Measurements from ENCODE around the gene PCDHGA6. TPM values are rescaled to one million over a fixed set of nuclear protein-coding genes. Genes with fewer than 3 reads are reported as not detected.

The PCDHGA6 gene
- total and polyA plus RNA-seq, 2 donors (not counting 1 experiment from before 2014, with no cell fraction given), result 0.78 to 2.5 TPM

DNA sequence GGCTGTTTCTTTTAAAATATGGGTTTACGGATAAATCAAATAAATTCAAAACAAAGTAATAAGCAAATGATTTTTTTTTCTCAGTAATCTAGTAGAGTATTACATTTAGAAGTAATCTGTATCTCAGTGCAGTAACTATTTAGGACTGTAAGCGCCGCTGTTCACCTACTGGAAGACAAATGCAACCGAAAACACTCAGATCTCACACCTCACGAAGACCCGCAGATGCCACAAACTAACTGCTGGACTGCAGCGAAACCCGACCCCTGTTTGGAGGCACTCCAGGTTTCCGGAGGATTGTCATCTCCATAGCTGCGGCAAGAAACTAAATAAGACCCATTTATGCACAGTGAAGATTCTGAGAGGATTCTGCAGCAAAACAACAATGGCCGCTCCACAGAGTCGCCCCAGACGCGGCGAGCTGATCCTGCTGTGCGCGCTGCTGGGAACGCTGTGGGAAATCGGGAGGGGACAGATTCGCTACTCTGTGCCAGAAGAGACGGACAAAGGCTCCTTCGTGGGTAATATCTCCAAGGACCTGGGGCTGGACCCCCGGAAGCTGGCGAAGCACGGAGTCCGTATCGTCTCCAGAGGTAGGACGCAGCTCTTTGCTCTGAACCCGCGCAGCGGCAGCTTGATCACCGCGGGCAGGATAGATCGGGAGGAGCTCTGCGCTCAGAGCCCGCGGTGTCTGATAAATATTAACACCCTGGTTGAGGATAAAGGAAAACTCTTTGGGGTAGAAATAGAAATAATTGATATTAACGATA lies 18.9 kb downstream of the PCDHGA6 start, which contains the start of gene PCDHGA8:
TSS of gene PCDHGA8 (plus strand) at position 205 of the 770 bp plus-strand sequence. CDS start at position 386, 181 bp downstream.
- H3K79me2 ChIP-seq (ENCODE audit: control insufficient read depth, insufficient read depth, low read length), result no peaks in the 10 kb centered on the region
- no peak within 1 kb of the TSS for H3K4me2 ChIP-seq (replicated peaks; ENCODE audit: low read depth, low read length, poor library complexity, severe bottlenecking)
- H3K27ac ChIP-seq (ENCODE audit: low read length in 2 of 2), result no peak within 1 kb of the TSS
- H3K4me3 ChIP-seq (ENCODE audit: control extremely low read depth in 1 of 5, extremely low read depth in 1 of 5, insufficient read depth in 1 of 5, low read depth in 2 of 5, low read length in 4 of 5), result no peak within 1 kb of the TSS
- DNase-seq (no peak), ATAC-seq (ENCODE audit: low read depth) (no peak)
- peaks cover 1 to 51% (median 26%) of the 10 kb centered on the region in 3 donors for H3K9me3 ChIP-seq (ENCODE audit: control extremely low read depth in 1 of 3, control insufficient read depth in 2 of 3, insufficient read depth in 1 of 3, low read length in 2 of 3)
- TF ChIP-seq, protein P1, sequence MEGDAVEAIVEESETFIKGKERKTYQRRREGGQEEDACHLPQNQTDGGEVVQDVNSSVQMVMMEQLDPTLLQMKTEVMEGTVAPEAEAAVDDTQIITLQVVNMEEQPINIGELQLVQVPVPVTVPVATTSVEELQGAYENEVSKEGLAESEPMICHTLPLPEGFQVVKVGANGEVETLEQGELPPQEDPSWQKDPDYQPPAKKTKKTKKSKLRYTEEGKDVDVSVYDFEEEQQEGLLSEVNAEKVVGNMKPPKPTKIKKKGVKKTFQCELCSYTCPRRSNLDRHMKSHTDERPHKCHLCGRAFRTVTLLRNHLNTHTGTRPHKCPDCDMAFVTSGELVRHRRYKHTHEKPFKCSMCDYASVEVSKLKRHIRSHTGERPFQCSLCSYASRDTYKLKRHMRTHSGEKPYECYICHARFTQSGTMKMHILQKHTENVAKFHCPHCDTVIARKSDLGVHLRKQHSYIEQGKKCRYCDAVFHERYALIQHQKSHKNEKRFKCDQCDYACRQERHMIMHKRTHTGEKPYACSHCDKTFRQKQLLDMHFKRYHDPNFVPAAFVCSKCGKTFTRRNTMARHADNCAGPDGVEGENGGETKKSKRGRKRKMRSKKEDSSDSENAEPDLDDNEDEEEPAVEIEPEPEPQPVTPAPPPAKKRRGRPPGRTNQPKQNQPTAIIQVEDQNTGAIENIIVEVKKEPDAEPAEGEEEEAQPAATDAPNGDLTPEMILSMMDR (IDR thresholded peaks at IDR 0.05), result no peak
- TF ChIP-seq EZH2 (IDR thresholded peaks at IDR 0.05; ENCODE audit: borderline replicate concordance, insufficient read depth, low read depth, low read length, poor library complexity, severe bottlenecking), result no peak
- H3K4me1 ChIP-seq (ENCODE audit: control insufficient read depth in 2 of 2, insufficient read depth in 2 of 2, low read length in 2 of 2), result no peaks in the 10 kb centered on the region
- H2AFZ ChIP-seq (ENCODE audit: insufficient read depth, low read depth, low read length, poor library complexity, severe bottlenecking), result no peak within 1 kb of the TSS
- H4K20me1 ChIP-seq (ENCODE audit: control insufficient read depth, insufficient read depth, low read length, poor library complexity, severe bottlenecking), result no peaks in the 10 kb centered on the region
- H3K4me1 Mint-ChIP-seq, result no peaks in the 10 kb centered on the region
- POLR2A ChIA-PET, result no interaction called here
- no peak within 1 kb of the TSS for H3K27ac Mint-ChIP-seq
- WGBS (ENCODE audit: insufficient coverage), result 44% methylated on average over 26 of the region's 38 CpGs
- H3K4me3 Mint-ChIP-seq, result no peak within 1 kb of the TSS
- H3K27me3 ChIP-seq (replicated peaks in 1 of 4; ENCODE audit: control extremely low read depth in 1 of 4, control insufficient read depth in 3 of 4, insufficient read depth in 4 of 4, low read length in 3 of 4), result peaks cover 0 to 61% (median 38%) of the 10 kb centered on the region in 4 experiments
- CTCF ChIA-PET, result interaction anchor here (3.1 kb wide), 1 partner anchor 171 kb away, joined by 13 read pairs; no protein-coding TSS in a partner anchor
- peaks cover 12% of the 10 kb centered on the region for H3K9me3 Mint-ChIP-seq (ENCODE audit: insufficient read depth)
- intact Hi-C loops (cut with micrococcal nuclease), result no loop called here
- H3K9ac ChIP-seq (ENCODE audit: low read length), result no peak within 1 kb of the TSS
- no peaks in the 10 kb centered on the region for H3K36me3 ChIP-seq (replicated peaks in 1 of 2; ENCODE audit: control extremely low read depth in 1 of 2, control insufficient read depth in 1 of 2, extremely low read depth in 1 of 2, insufficient read depth in 2 of 2, low read length in 1 of 2)
- H3K27me3 Mint-ChIP-seq, result peaks cover 60% of the 10 kb centered on the region

DNA sequence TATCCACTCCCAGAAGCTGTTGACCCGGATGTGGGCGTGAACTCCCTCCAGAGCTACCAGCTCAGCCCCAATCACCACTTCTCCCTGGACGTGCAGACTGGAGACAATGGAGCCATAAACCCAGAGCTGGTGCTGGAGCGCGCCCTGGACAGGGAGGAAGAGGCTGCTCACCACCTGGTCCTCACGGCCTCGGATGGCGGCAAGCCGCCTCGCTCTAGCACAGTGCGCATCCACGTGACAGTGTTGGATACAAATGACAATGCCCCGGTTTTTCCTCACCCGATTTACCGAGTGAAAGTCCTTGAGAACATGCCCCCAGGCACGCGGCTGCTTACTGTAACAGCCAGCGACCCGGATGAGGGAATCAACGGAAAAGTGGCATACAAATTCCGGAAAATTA lies 19.6 kb downstream of the PCDHGA6 start:
- H3K4me3 ChIP-seq (ENCODE audit: control extremely low read depth in 1 of 5, extremely low read depth in 1 of 5, insufficient read depth in 1 of 5, low read depth in 2 of 5, low read length in 4 of 5), result no peak overlapping the region
- CTCF ChIA-PET, result interaction anchor here (3.1 kb wide), 1 partner anchor 171 kb away, joined by 13 read pairs; no protein-coding TSS in a partner anchor
- peaks cover 0 to 60% (median 38%) of the 10 kb centered on the region in 4 experiments for H3K27me3 ChIP-seq (replicated peaks in 1 of 4; ENCODE audit: control extremely low read depth in 1 of 4, control insufficient read depth in 3 of 4, insufficient read depth in 4 of 4, low read length in 3 of 4)
- no peaks in the 10 kb centered on the region for H3K4me1 ChIP-seq (ENCODE audit: control insufficient read depth in 2 of 2, insufficient read depth in 2 of 2, low read length in 2 of 2)
- peaks cover under 1 to 54% (median 26%) of the 10 kb centered on the region in 3 donors for H3K9me3 ChIP-seq (ENCODE audit: control extremely low read depth in 1 of 3, control insufficient read depth in 2 of 3, insufficient read depth in 1 of 3, low read length in 2 of 3)
- no peak overlapping the region for H3K4me2 ChIP-seq (replicated peaks; ENCODE audit: low read depth, low read length, poor library complexity, severe bottlenecking)
- H3K36me3 ChIP-seq (replicated peaks in 1 of 2; ENCODE audit: control extremely low read depth in 1 of 2, control insufficient read depth in 1 of 2, extremely low read depth in 1 of 2, insufficient read depth in 2 of 2, low read length in 1 of 2), result no peaks in the 10 kb centered on the region
- no peak overlapping the region for H2AFZ ChIP-seq (ENCODE audit: insufficient read depth, low read depth, low read length, poor library complexity, severe bottlenecking)
- POLR2A ChIA-PET, result interaction anchor here (0.7 kb wide), 1 partner anchor 45 kb away, joined by 3 read pairs; no protein-coding TSS in a partner anchor
- Mint-ChIP-seq H3K4me3 (no peak overlapping the region), H3K9me3 (ENCODE audit: insufficient read depth) (peaks cover 12% of the 10 kb centered on the region), H3K4me1 (no peaks in the 10 kb centered on the region), H3K27ac (no peak overlapping the region), H3K27me3 (peaks cover 58% of the 10 kb centered on the region)
- intact Hi-C loops (cut with micrococcal nuclease), result no loop called here
- no peak for TF ChIP-seq EZH2 (IDR thresholded peaks at IDR 0.05; ENCODE audit: borderline replicate concordance, insufficient read depth, low read depth, low read length, poor library complexity, severe bottlenecking)
- TF ChIP-seq, protein P1 (IDR thresholded peaks at IDR 0.05), result no peak
- DNase-seq (no peak), ATAC-seq (ENCODE audit: low read depth) (no peak)
- no peaks in the 10 kb centered on the region for H3K79me2 ChIP-seq (ENCODE audit: control insufficient read depth, insufficient read depth, low read length)
- H4K20me1 ChIP-seq (ENCODE audit: control insufficient read depth, insufficient read depth, low read length, poor library complexity, severe bottlenecking), result no peaks in the 10 kb centered on the region
- 41% methylated on average over 13 of the region's 21 CpGs for WGBS (ENCODE audit: insufficient coverage)
- H3K9ac ChIP-seq (ENCODE audit: low read length), result no peak overlapping the region
- H3K27ac ChIP-seq (ENCODE audit: low read length in 2 of 2), result no peak overlapping the region

Data from B cell (primary cell).